NT2/D1 (cell line): ENCODE measurements around the gene KIF16B.

Source experiments
- SUZ12 ChIP-seq: IDR thresholded peaks from 2 replicates; pipeline ENCODE4 v1.6.1; 2011; ENCODE audit not compliant: insufficient read length, insufficient read depth; ENCODE audit errors: extremely low read depth
- YY1 ChIP-seq: IDR thresholded peaks from 2 replicates; pipeline ENCODE4 v1.6.1; 2011; ENCODE audit not compliant: insufficient read length, insufficient read depth
- ZNF274 ChIP-seq: IDR thresholded peaks from 2 replicates; pipeline ENCODE4 v1.6.1; 2011; ENCODE audit warnings: mild to moderate bottlenecking, low read depth, low read length

DNA sequence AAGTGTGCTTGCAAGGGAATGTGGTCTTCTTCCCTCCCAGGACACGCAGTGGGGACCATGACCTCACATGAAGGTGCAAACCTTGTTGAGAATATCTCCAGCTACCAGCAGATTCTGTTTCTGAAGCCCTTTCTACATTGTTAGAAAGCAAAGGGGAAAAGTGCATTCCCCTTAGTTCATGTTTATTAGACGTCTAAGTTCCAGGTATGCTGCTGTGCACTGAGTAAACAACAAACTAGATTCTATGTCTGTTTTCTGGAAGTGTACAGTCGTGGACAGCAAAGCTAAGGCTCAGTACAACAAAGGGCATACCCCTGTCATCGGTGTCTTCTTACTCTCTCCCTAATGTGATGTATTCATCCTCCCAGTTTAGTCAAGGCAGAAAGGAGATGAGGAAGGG lies 178.5 kb downstream of the KIF16B start:
- TF ChIP-seq ZNF274 (no peak), YY1 (no peak), SUZ12 (no peak)
